Ovary (tissue), 3 donors: ENCODE data around the gene FARS2.

Source experiments
- CTCF ChIP-seq, 3 donors: fragments of 450-650 bp in 2 of 3; fragments of 200-600 bp in 1 of 3; IDR thresholded peaks; one replicate each; pipeline versions ENCODE4 v1.5.1 to v1.8.0; 2016 to 2022; ENCODE audit warnings: antibody characterized with exemption in 3 of 3, mild to moderate bottlenecking in 1 of 3
- EP300 ChIP-seq: sonication (generic); formaldehyde crosslinking; IDR thresholded peaks from one replicate; pipeline ENCODE4 v1.6.1; 2017; ENCODE audit warnings: antibody characterized with exemption
- POLR2A ChIP-seq: fragments of 450-650 bp; IDR thresholded peaks from one replicate; pipeline ENCODE4 v1.6.1; 2017; ENCODE audit warnings: antibody characterized with exemption, mild to moderate bottlenecking, moderate library complexity
- donor health status: DM: no; HTN: no; CAD: no.

- TF ChIP-seq CTCF (IDR thresholded peaks at IDR 0.05) (no peak), POLR2A (no peak), EP300 (no peak)
Observed at GRCh38 chr6:5771759-5772390, 510.6 kb downstream of the FARS2 start.
